H1 (cell line): ENCODE data around the gene C21orf58. TPM values are rescaled to one million over a fixed set of nuclear protein-coding genes. Genes with fewer than 3 reads are reported as not detected.

Experiments
- CTCF ChIA-PET: fragments of 300-600 bp; sonication (Branson Sonifier 250); formaldehyde crosslinking; loops from one replicate; lab custom pipeline; 2021; ENCODE audit not compliant: partially characterized antibody; lab: Charles Lee
- POLR2A ChIA-PET: fragments of 300-600 bp; sonication (Branson Sonifier 250); formaldehyde crosslinking; loops from one replicate; lab custom pipeline; 2021; ENCODE audit warnings: inconsistent platforms; ENCODE audit not compliant: partially characterized antibody; lab: Charles Lee
- DNase-seq, 2 experiments: peaks; one replicate each; pipeline versions ENCODE4 v3.0.0 to v3.0.0-alpha.2; 2010 to 2022; ENCODE audit warnings: low spot score in 2 of 2, low read depth in 1 of 2, mixed read lengths in 1 of 2
- FAIRE-seq: peaks from 2 replicates; lab custom pipeline; 2011; peaks lifted over from hg19 to GRCh38; lab: Jason Lieb, UNC
- H2AFZ ChIP-seq: 2 replicates; pipeline ENCODE4 v1.8.1; 2012; ENCODE audit warnings: low read length, inconsistent platforms
- H2AK5ac ChIP-seq: 2 replicates; pipeline ENCODE4 v1.6.1; 2013; ENCODE audit warnings: low read depth, low read length
- H2BK120ac ChIP-seq: replicated peaks from 2 replicates; pipeline ENCODE3; 2013; ENCODE audit warnings: low read depth, low read length, inconsistent platforms
- H2BK12ac ChIP-seq: 2 replicates; pipeline ENCODE4 v1.6.1; 2013; ENCODE audit warnings: low read depth, low read length
- H2BK15ac ChIP-seq: 2 replicates; pipeline ENCODE4 v1.6.1; 2013; ENCODE audit warnings: low read length
- H2BK20ac ChIP-seq: 2 replicates; pipeline ENCODE4 v1.6.1; 2013; ENCODE audit warnings: low read length
- H2BK5ac ChIP-seq: 2 replicates; pipeline ENCODE4 v1.6.1; 2013; ENCODE audit warnings: low read depth, low read length
- H3K14ac ChIP-seq: 2 replicates; pipeline ENCODE4 v1.6.1; 2013; ENCODE audit warnings: inconsistent platforms; ENCODE audit not compliant: insufficient read length
- H3K18ac ChIP-seq: 2 replicates; pipeline ENCODE4 v1.6.1; 2013; ENCODE audit warnings: low read length; ENCODE audit errors: extremely low read depth
- H3K23ac ChIP-seq: 2 replicates; pipeline ENCODE4 v1.6.1; 2013; ENCODE audit warnings: inconsistent platforms; ENCODE audit not compliant: insufficient read length
- H3K23me2 ChIP-seq: 2 replicates; pipeline ENCODE4 v1.6.1; 2013; ENCODE audit warnings: low read depth, low read length
- H3K27ac ChIP-seq: 2 replicates; pipeline ENCODE4 v1.6.1; 2011; ENCODE audit warnings: low read depth, low read length, inconsistent platforms
- H3K27me3 ChIP-seq, 4 experiments: replicated peaks in 1 of 4; 1 replicate in 1 of 4; 2 replicates in 3 of 4; pipeline versions ENCODE4 v1.6.1 to v1.8.1; 2011 to 2013; ENCODE audit warnings: low read length in 3 of 4, mild to moderate bottlenecking in 3 of 4, inconsistent platforms in 2 of 4, mixed read lengths in 2 of 4, moderate library complexity in 1 of 4; ENCODE audit not compliant: control insufficient read depth in 3 of 4, insufficient read depth in 3 of 4; ENCODE audit errors: extremely low read depth in 1 of 4
- H3K36me3 ChIP-seq, 4 experiments: 2 replicates each; pipeline versions ENCODE4 v1.6.1 to v1.8.1; 2011 to 2013; ENCODE audit warnings: mild to moderate bottlenecking in 4 of 4, low read length in 3 of 4, moderate library complexity in 2 of 4, control low read depth in 1 of 4, inconsistent platforms in 1 of 4; ENCODE audit not compliant: insufficient read depth in 4 of 4, control insufficient read depth in 2 of 4
- H3K4ac ChIP-seq: replicated peaks from 2 replicates; pipeline ENCODE3; 2013; ENCODE audit warnings: low read length, low read depth, mixed read lengths, inconsistent platforms; ENCODE audit not compliant: insufficient read length
- H3K4me1 ChIP-seq, 4 experiments: replicated peaks in 1 of 4; 1 replicate in 1 of 4; 2 replicates in 3 of 4; pipeline versions ENCODE4 v1.6.1 to v1.8.1; 2011 to 2013; ENCODE audit warnings: low read length in 3 of 4, inconsistent platforms in 2 of 4, mixed read lengths in 1 of 4; ENCODE audit not compliant: insufficient read depth in 4 of 4, control insufficient read depth in 3 of 4
- H3K4me2 ChIP-seq, 2 experiments: 2 replicates each; pipeline versions ENCODE4 v1.6.1 to v1.8.1; 2011 to 2013; ENCODE audit warnings: low read depth in 2 of 2, low read length in 2 of 2, control low read depth in 1 of 2, inconsistent platforms in 1 of 2, mild to moderate bottlenecking in 1 of 2; ENCODE audit not compliant: insufficient read depth in 1 of 2
- H3K4me3 ChIP-seq, 4 experiments: fragments of 200-600, 300-600 bp in 1 of 4; sonication (generic), shearing (Covaris generic), sonication (Bioruptor Twin) in 1 of 4; 2 replicates each; pipeline versions ENCODE4 v1.5.1 to v1.8.1; 2011 to 2016; ENCODE audit warnings: low read length in 4 of 4, low read depth in 3 of 4, control low read depth in 2 of 4, inconsistent platforms in 2 of 4, mild to moderate bottlenecking in 2 of 4, mixed read lengths in 1 of 4, moderate library complexity in 1 of 4; ENCODE audit not compliant: insufficient read depth in 2 of 4; ENCODE audit errors: extremely low read depth in 1 of 4
- H3K56ac ChIP-seq: replicated peaks from 2 replicates; pipeline ENCODE3; 2013; ENCODE audit warnings: low read depth, mild to moderate bottlenecking, mixed read lengths, low read length, inconsistent platforms; ENCODE audit not compliant: insufficient read length
- H3K79me1 ChIP-seq: 2 replicates; pipeline ENCODE4 v1.6.1; 2013; ENCODE audit warnings: low read depth, low read length, control low read depth
- H3K79me2 ChIP-seq, 2 experiments: 2 replicates each; pipeline versions ENCODE4 v1.6.1 to v1.8.1; 2012 to 2013; ENCODE audit warnings: low read length in 2 of 2, mild to moderate bottlenecking in 2 of 2, inconsistent platforms in 1 of 2; ENCODE audit not compliant: insufficient read depth in 2 of 2, control insufficient read depth in 1 of 2
- H3K9ac ChIP-seq, 4 experiments: replicated peaks in 1 of 4; 1 replicate in 1 of 4; 2 replicates in 3 of 4; pipeline versions ENCODE4 v1.6.1 to v1.8.1; 2011 to 2013; ENCODE audit warnings: low read depth in 3 of 4, low read length in 3 of 4, control low read depth in 2 of 4, mild to moderate bottlenecking in 2 of 4, moderate library complexity in 2 of 4, inconsistent platforms in 1 of 4; ENCODE audit errors: extremely low read depth in 1 of 4
- H3K9me3 ChIP-seq, 2 experiments: 2 replicates each; pipeline versions ENCODE4 v1.6.1 to v1.8.1; 2012 to 2013; ENCODE audit warnings: mild to moderate bottlenecking in 2 of 2, moderate library complexity in 2 of 2, control low read depth in 1 of 2, inconsistent platforms in 1 of 2, low read depth in 1 of 2, low read length in 1 of 2, mixed read lengths in 1 of 2; ENCODE audit not compliant: insufficient read depth in 2 of 2
- H4K20me1 ChIP-seq, 2 experiments: replicated peaks in 1 of 2; 2 replicates each; pipeline versions ENCODE3 to v1.8.1; 2011 to 2013; ENCODE audit warnings: inconsistent platforms in 2 of 2, low read length in 2 of 2, mild to moderate bottlenecking in 1 of 2; ENCODE audit not compliant: insufficient read depth in 2 of 2, control insufficient read depth in 1 of 2
- H4K5ac ChIP-seq: 2 replicates; pipeline ENCODE4 v1.6.1; 2013; ENCODE audit warnings: low read length, low read depth, mixed read lengths, inconsistent platforms; ENCODE audit not compliant: insufficient read length
- H4K8ac ChIP-seq: 2 replicates; pipeline ENCODE4 v1.8.0; 2013; ENCODE audit warnings: mild to moderate bottlenecking, moderate library complexity, low read length, inconsistent platforms; ENCODE audit not compliant: insufficient read depth; ENCODE audit errors: extremely low read depth
- H4K91ac ChIP-seq: replicated peaks from 2 replicates; pipeline ENCODE3; 2013; ENCODE audit warnings: low read length, mixed read lengths, inconsistent platforms; ENCODE audit not compliant: insufficient read length
- CBX5 ChIP-seq: fragments of 300-800, 300-1000 bp; sonication (generic); IDR thresholded peaks from 2 replicates; pipeline ENCODE4 v1.7.1; 2016; ENCODE audit warnings: antibody characterized with exemption, low read length, low read depth
- SUZ12 ChIP-seq: fragments of 200-600 bp; sonication (generic); IDR thresholded peaks from 2 replicates; pipeline ENCODE4 v1.6.1; 2012; ENCODE audit warnings: mild to moderate bottlenecking, inconsistent platforms, low read length, moderate library complexity, mixed read lengths
- TEAD4 ChIP-seq: IDR thresholded peaks from 2 replicates; pipeline ENCODE4 v1.6.1; 2012; ENCODE audit warnings: low read depth, low read length, inconsistent platforms, mixed read lengths
- USF2 ChIP-seq: IDR thresholded peaks from 2 replicates; pipeline ENCODE4 v1.6.1; 2011; ENCODE audit warnings: low read length, improper control_type of control experiment
- polyA plus RNA-seq, 7 experiments: library from polyadenylated mRNA; depleted of rRNA in 3 of 7; stranded (reverse) in 5 of 7; unstranded in 2 of 7; fragments of >200 nt in 5 of 7; fragments of 200-250 nt in 2 of 7; gene quantifications; 1 replicate in 5 of 7; 2 replicates in 1 of 7; 4 replicates in 1 of 7; pipeline versions ENCODE4 v1.2.1 to v1.2.3, GENCODE V29; 2011 to 2013; ENCODE audit warnings: missing spikeins in 2 of 7, mixed read lengths in 2 of 7
- total RNA-seq: library from RNA; stranded (reverse); fragmentation: NEBNext Ultra II Directional; extraction: Animal tissue kit (Norgen Biotek cat#: 25700); gene quantifications from 2 replicates; pipeline ENCODE4 v1.2.1, GENCODE V29; 2021

C21orf58 gene
- total and polyA plus RNA-seq, 2 of the 8 experiments (the other 6 are each of a cell fraction or from before 2014, with no cell fraction given), result 13.8 to 26.1 TPM

- H3K23me2 ChIP-seq, result peaks cover 6% of the 10 kb centered on the region; the same call in 1 of the 2 replicates
- no peak for DNase-seq
- TF ChIP-seq CBX5 (no peak), TEAD4 (no peak), SUZ12 (no peak), USF2 (no peak)
These were observed 12.1 kb downstream of the C21orf58 start for GRCh38 chr21:46311568-46311967.

More at GRCh38 chr21:46311568-46311967, 12.1 kb downstream of the C21orf58 start:
- Histone ChIP-seq H3K4me3 (no peak overlapping the region), H3K56ac (peak overlapping the region; percentile 70), H3K4me1 (no peaks in the 10 kb centered on the region), H3K14ac (no peak overlapping the region), H3K9ac (no peak overlapping the region), H4K20me1 (peaks cover 0 to 12% of the 10 kb centered on the region in 2 experiments), H2BK20ac (no peak overlapping the region), H3K79me1 (no peaks in the 10 kb centered on the region), H4K5ac (no peak overlapping the region), H3K18ac (no peak overlapping the region), H3K4ac (no peak overlapping the region), H2BK12ac (no peak overlapping the region), H2BK120ac (no peak overlapping the region), H2BK5ac (no peak overlapping the region), H4K8ac (no peak overlapping the region), H3K9me3 (no peaks in the 10 kb centered on the region), H4K91ac (no peak overlapping the region), H2AFZ (no peak overlapping the region), H3K23ac (no peak overlapping the region), H3K79me2 (no peaks in the 10 kb centered on the region), H3K27ac (no peak overlapping the region), H3K27me3 (no peaks in the 10 kb centered on the region), H2BK15ac (no peak overlapping the region), H2AK5ac (no peak overlapping the region), H3K4me2 (no peak overlapping the region), H3K36me3 (peaks cover 0 to 33% (median 16%) of the 10 kb centered on the region in 4 experiments; a peak in 5 of 8 replicates)
- POLR2A ChIA-PET, result interaction anchor here (1.3 to 3.3 kb wide), 4 partner anchors 9 to 16 kb away, joined by 3 to 14 read pairs (median 7); no protein-coding TSS in a partner anchor
- no peak for FAIRE-seq
- CTCF ChIA-PET, result interaction anchor here (1.5 kb wide), 1 partner anchor 25 kb away, joined by 4 read pairs; no protein-coding TSS in a partner anchor
